GM18951 (cell line): ENCODE measurements around the gene KLHL3.

Source experiments
- POLR2A ChIP-seq: IDR thresholded peaks from 4 replicates; pipeline ENCODE4 v1.6.1; 2011; ENCODE audit warnings: mild to moderate bottlenecking; ENCODE audit not compliant: insufficient read length, insufficient read depth; ENCODE audit errors: extremely low read depth
- in situ Hi-C: fragments of 300-500 bp; cut with MboI; formaldehyde crosslinking; loops from one replicate; pipeline ENCODE4 v1.12.0; 2022; ENCODE audit warnings: low sequenced_read_pairs, mixed read lengths, inconsistent platforms; ENCODE audit not compliant: unreplicated experiment

The KLHL3 gene

DNA sequence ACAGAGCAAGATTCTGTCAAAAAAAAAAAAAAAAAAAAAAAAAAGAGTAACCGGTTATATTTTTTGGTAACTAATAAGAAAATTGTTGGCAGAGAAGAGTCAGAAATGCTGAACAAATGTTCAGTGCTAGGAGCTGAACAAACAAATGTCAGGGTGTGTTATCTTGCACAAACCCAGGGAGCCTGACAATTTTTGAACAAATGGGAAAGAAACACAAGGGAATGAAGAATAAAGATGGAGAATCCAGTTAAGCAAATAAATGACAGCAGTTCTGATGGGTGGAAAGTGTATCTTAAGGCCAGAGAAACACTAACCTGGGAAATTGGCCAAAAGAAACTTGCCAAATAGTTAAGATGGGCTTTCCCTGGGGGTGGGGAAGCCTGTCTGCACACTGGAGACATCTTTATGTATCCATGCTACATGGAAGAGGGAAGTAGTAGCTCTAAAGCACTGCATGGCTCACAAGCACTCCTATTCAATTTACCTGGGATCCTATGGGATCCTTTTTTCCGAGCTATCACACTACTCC is 23.7 kb downstream of the KLHL3 start:
- TF ChIP-seq POLR2A = no peak
- in situ Hi-C loops = no loop called here

DNA sequence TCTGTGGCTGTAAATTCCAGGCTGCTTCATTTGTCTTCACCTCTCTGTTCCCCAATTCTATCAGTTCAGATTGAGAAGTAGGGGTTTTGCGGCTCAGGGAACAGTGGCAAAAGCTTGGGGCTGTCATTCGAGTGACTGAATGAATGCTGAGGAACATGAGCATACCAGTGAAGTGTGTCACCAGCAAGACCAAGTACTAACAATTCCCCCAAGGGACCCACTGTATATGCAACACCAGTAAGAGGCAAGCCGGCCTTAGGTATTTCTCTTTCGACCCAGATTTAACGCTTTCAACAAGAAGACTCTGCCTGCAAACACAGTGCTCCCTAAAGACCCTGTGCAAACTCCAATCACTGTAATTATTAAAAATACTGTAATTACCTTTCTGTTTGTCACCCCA is 25.8 kb downstream of the KLHL3 start:
- in situ Hi-C loops = no loop called here
- no peak for TF ChIP-seq POLR2A

DNA sequence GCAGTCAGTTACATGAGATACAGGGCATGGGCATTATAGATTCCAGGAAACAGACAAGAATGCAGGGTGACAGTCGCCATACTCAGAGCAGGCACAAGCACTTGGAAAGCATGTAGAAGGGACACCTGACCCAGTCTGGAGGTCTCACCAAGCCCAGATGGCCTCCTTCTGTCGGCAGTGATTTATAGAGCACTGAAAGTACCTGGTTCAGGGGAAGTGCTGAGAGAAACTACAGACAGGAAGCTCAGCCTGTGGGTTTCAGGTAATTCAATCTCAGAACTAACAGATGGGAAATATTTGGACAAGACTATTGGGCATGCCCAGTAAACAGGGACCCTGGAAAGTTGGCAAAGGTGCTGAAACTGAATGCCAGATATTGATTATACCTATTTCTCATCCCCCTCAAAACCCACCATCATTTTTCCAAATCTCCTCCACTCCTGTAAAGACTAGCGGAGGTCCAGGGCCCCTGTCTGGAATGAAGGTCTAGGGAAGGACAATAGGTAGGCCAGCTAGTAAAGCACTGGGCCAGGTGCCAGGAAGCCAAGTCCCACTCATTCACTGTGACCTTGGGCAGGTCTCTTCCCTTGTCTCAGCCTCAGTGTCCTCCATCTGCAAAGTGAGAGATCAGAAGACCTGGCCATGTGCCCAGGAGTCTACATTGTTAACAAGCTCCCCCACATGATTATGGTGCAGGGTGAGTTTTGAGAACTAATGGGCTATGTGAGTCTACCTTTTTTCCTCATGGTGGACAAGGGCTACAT is 26.9 kb downstream of the KLHL3 start:
- in situ Hi-C loops = no loop called here
- no peak for TF ChIP-seq POLR2A

DNA sequence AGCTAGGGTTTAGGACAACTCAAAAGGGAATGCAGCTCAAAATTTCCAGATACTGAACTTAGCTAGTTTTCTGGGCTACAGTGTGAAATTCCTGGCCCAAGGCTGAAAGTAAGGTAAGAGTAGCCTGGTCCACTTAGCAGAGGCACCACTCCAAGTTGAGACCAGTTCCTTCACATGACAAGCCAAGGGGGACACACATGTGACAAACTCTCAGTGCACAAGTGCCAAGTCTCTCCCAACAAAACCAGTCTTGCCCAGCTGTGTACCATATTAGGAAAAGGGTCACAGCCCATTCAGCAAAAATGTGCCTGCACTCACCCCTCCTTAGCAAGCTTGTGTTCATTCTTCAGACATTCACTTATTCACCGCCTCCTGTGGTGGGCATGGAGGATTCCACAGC is 27.8 kb downstream of the KLHL3 start:
- TF ChIP-seq POLR2A = no peak
- in situ Hi-C loops = no loop called here

DNA sequence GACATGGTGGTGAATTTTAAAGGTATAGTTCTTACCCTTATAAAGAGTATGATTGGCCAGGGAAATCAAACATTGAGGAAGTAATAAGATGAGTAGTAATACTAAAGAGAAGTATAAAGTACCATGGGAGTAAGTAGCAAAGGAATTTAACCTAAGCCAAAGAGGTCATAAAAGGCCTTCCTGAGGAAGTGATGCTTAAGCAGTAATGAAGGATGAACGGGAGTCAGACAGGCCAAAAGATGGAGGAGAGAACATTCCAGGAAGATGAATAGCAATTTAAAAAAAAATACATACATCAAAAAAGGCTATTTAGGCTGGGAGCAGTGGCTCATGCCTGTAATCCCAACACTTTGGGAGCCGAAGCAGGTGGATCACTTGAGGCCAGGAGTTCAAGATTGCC is 29.0 kb downstream of the KLHL3 start:
- in situ Hi-C loops = no loop called here
- TF ChIP-seq POLR2A = no peak

DNA sequence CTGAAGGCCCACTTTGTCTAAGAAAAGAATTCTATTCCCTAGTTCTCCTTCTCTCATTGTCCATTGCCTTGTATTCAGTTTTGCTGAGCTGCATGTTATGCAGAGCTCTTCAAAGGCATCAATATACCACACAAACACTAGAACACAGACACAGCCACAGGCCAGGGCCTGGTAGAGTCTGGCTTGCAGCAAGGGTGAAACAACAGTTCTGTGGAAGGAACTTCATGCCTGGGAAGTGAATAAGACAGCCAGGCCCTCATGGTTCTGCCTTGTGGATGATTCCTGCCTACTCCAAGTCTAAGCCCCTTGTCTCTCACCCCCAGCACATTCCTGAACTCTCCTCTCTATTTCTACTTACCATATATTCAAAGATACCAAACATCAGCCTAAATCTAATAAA is 30.8 kb downstream of the KLHL3 start:
- in situ Hi-C loops = no loop called here
- TF ChIP-seq POLR2A = no peak

DNA sequence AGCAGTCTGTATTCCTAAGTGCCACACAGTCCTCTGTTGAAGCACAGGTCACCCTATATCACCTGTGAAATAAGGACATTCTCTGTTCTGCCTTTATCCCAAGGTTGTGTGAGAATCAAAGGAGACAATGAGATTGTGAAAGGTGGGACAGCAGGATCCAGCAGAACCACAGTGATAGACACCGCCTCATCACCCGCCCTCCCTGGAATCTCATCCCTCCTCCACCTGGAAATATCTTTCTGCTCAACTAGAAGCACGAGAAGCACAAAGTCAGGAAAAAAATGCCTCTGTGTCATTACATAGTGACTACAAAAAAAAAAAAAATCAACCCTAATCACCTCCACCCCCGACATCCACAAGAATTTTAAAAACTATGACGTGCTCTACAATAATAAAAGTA is 32.3 kb downstream of the KLHL3 start:
- no peak for TF ChIP-seq POLR2A
- in situ Hi-C loops = no loop called here

DNA sequence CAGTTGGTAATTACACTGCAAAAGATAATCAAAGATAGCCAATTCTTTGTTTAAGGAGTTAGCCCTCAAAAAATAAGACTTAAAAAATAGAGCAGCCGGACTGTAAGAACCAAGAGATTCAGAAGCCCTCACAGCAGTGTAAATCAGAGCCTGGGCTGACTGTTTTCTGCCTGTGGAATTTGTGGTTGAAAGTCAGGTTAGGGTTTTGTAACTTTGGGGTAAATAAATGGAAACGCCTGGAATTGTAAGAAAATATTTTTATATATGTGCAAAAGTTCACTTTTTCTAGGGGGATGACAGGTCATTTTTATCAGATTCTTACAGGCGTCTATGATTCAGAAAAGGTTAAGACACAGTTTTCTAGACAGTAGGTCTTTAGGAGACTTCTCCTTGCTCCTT is 35.6 kb downstream of the KLHL3 start:
- in situ Hi-C loops = no loop called here
- no peak for TF ChIP-seq POLR2A

DNA sequence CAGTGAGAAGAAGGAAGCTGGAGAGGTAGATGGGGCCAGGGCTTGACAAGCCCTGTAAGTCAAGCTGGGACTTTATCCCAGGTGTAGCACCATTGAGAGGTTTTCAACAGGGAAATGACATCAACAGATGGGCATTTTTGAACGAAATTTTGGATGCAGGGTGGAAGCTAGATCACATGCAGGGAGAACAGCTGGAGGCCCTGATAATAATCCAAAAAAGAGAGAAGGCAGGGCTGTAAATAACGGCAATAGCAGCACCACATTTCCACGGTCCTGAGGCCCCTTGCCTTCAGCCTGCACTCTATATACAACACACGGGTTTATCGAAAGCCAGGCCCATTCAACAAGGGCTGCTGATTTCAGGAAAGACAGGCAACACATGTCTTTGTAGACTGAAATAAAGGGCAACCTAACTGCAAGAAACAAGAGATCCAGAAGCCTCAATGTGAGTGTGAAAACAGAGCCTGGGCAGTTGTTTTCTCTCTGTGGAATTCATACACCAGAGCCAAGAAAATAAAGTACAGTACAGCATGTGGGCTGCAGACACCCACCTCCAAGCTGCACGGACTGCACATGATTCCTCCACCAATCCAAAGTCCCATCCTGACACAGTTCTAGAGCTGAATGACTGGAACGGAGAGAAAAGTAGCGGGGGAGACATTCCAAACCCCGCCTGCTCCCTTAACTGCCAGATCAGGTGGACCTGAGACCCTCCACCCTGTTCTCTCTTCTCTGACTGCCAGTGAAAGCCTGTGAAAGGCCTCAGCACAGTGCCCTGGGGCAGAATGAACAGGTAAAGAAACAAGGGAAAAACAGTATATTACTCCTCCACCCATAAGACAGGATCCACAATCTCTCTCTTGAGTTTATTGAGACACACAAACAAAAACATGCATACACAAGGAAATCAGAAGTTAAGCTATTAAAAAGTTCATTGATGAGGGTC is 36.3 kb downstream of the KLHL3 start:
- in situ Hi-C loops = no loop called here
- TF ChIP-seq POLR2A = no peak

DNA sequence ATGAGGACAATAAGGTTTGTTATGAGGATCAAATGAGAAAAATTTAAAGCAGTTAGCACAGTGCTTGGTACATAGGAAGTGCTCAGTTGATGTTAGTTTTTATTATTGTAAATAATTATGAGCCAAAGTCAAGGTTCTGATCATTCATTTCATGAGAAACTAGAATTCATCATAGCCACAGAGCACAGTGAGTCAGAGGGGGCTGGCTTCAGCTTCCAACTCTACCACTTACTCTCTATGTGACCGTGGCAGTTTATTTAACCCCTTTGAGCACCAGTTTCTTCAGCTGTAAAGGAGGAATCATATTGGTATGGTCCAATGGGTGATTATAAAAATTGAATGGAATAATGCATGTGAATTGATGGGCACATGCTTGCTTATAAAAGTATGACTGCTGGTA is 39.4 kb downstream of the KLHL3 start:
- in situ Hi-C loops = no loop called here
- TF ChIP-seq POLR2A = no peak

DNA sequence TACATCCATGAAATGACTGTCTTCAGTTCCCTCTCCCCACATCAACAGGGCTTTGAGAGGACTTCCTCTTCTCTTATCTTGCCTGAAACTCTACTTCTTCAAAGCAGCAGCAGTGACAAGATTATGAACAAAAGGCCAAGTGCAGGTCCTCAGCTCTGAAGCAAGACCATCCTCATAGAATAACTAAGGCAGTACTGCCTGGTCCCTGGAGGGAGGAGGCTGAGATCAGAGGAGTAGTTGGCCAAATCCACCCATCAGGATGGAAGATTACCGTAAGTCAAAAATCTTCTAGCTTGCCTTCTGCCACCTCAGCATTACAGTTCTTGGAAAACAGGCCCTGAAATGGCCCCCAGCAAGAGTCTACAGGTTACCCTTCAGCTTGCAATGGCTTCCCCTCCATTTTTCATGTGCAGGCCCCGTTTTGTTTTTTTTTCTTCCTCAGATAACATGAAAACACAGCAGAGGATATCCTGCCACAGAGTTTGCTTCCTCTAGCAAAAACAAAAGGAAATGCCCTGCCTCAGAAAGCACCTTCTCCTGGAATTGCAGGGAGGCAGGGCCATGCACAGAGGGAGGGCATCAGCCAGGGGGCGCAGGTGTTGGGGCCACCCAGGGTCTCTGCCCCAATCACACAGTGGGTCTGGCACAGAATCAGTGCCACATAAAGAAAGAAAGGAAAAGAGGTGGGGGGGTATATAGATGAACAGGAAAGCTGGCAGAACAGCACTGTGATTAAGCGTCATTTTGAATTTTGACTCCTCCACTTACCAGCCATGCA is 40.0 kb downstream of the KLHL3 start:
- in situ Hi-C loops = no loop called here
- TF ChIP-seq POLR2A = no peak

DNA sequence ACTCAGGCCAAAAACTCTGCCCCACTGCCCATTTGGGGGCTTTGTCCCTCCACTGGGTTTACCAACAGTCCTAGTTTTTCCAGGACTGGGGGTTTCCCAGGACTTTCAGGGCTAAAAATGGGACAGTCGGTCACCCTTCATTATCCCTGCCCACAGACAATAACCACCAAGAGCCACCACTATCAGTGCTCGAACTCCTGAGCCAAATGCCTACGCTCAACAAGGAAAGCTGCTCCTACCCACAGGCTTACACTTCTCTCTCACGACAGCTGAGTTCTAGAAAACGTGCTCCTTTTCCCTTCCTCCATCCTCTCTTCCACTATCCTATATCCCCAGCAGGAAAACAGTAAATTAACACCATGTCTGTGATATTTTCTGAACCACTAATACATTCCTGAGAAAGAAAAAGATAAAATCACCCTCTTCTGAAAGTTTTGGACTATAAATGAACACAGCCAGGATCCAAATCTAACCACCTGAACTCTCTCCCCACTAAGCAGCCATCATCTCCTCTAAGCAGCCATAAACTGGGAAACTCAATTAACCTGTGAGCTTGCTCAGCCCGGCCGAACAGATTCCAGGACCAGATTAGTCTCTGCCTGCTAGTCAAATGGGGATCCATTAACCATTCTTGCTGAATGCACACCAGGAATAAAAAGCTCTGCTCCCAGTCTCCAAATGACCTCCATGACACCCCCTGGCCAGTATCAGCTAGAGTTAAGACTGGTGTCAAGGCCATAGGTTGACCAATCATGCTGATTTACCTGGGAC is 41.8 kb downstream of the KLHL3 start:
- TF ChIP-seq POLR2A = no peak
- in situ Hi-C loops = no loop called here

DNA sequence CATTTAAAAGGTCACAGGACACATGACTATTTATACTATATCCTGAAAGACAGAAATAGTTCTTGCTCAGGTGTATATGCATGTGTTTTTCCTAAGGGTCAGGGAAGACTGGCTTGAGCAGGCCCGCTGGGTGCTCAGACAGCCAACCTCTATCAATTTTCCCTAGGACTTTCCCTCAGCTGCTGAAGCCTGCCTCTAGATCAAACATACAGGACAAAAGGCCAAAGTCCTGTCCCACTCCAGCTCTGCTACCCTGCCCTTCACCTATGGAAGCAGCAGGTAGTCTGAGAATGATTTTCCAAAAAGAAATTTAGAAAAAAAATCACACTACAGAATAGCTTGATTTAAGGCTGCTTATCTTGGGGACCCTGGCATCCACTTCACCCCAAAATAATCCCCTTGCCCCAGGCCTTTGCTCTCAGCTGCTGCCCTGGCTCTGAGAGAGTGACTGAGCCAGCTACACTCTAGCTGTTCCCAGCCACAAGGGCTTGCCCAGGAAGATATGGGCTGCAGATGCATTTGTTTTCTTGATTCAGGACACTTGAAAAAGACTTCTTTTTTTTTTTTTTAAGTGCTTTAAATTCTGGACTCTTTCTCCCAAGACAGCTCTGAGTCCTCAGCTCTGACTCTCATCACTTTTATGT is 42.5 kb downstream of the KLHL3 start:
- no peak for TF ChIP-seq POLR2A
- in situ Hi-C loops = no loop called here
